ENCODE data around the gene CACTIN. TPM values are rescaled to one million over a fixed set of nuclear protein-coding genes. Genes with fewer than 3 reads are reported as not detected.

The CACTIN gene
- polyA plus RNA-seq, 1 donor (not counting 4 experiments of a cell fraction or from before 2014, with no cell fraction given), result 10.8 TPM

DNA sequence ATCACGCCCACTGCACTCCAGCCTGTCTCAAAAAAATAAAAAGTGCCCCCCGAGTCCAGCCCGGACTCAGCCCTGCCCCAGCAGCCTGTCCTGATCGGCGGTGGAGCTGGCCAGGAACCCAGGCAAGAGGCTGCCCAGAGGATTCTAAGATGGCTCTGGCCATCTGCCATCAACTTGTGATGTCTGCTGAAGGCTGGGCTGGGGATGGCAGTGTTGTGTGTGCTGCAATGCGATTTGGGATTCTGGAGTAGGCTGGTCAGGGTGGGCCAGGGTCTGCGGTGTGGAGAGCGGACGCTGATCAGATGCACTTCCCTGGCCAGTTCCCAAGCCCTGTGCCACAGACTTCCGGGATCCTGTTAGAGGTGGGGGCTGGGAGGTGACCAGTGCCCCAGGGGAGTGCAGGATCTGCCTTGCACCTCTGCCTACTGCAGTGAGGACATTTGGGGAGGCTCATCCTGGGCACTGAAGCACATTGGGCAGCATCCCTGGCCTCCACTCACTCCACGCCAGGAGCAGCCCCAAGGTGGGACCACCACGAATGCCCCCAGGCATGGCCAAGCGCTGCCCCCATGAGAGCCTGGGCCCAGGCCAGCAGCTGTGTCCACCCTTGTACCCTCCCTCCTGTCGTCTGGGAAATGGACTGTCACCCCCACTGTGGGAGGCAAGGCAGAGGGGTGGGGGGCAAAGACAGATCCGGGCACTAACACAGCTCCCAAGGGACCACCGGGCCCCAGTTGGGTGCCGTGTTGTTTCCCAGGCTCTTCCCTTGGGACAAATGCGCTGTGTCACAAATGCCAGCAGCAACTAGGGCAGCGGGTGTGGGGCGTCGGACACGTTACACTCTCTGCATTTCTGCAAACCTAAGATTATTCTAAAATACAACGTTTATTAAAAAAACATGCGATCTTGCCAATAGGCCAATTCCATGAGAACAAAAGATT is 16.5 kb downstream of the CACTIN start:
- TF ChIP-seq, protein P1, sequence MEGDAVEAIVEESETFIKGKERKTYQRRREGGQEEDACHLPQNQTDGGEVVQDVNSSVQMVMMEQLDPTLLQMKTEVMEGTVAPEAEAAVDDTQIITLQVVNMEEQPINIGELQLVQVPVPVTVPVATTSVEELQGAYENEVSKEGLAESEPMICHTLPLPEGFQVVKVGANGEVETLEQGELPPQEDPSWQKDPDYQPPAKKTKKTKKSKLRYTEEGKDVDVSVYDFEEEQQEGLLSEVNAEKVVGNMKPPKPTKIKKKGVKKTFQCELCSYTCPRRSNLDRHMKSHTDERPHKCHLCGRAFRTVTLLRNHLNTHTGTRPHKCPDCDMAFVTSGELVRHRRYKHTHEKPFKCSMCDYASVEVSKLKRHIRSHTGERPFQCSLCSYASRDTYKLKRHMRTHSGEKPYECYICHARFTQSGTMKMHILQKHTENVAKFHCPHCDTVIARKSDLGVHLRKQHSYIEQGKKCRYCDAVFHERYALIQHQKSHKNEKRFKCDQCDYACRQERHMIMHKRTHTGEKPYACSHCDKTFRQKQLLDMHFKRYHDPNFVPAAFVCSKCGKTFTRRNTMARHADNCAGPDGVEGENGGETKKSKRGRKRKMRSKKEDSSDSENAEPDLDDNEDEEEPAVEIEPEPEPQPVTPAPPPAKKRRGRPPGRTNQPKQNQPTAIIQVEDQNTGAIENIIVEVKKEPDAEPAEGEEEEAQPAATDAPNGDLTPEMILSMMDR (optimal IDR thresholded peaks at IDR 0.05 in 1 of 3, IDR thresholded peaks at IDR 0.05 in 1 of 3, conservative IDR thresholded peaks at IDR 0.05 in 1 of 3; ENCODE audit: extremely low read depth in 1 of 3, insufficient read depth in 2 of 3, low read length in 3 of 3), result no peak
- TF ChIP-seq EZH2 (IDR thresholded peaks at IDR 0.05; ENCODE audit: low read length), result no peak
- Histone ChIP-seq H3K9ac (ENCODE audit: control insufficient read depth, extremely low read depth, insufficient read depth, low read length) (no peak overlapping the region), H3K27me3 (ENCODE audit: control insufficient read depth, extremely low read depth, insufficient read depth, low read length) (peaks cover 10% of the 10 kb centered on the region), H3K27ac (ENCODE audit: control insufficient read depth, insufficient read depth, low read length) (no peak overlapping the region), H3K4me3 (ENCODE audit: control insufficient read depth in 2 of 3, extremely low read depth in 1 of 3, insufficient read depth in 2 of 3, low read depth in 1 of 3, low read length in 3 of 3) (no peak overlapping the region), H3K9me3 (ENCODE audit: control insufficient read depth, low read depth, low read length) (no peaks in the 10 kb centered on the region), H3K36me3 (ENCODE audit: control insufficient read depth in 2 of 2, extremely low read depth in 1 of 2, insufficient read depth in 2 of 2, low read length in 2 of 2) (peaks cover 5 to 9% of the 10 kb centered on the region in 2 experiments), H2AFZ (ENCODE audit: control insufficient read depth, low read length) (no peak overlapping the region), H4K20me1 (ENCODE audit: control insufficient read depth, extremely low read depth, insufficient read depth, low read length) (no peaks in the 10 kb centered on the region), H3K9me1 (ENCODE audit: control insufficient read depth, extremely low read depth, insufficient read depth, low read length) (no peaks in the 10 kb centered on the region), H3K4me2 (ENCODE audit: control insufficient read depth, extremely low read depth, insufficient read depth, low read depth, low read length) (no peak overlapping the region), H3K79me2 (ENCODE audit: control insufficient read depth, insufficient read depth, low read length) (no peaks in the 10 kb centered on the region), H3K4me1 (ENCODE audit: control insufficient read depth, extremely low read depth, insufficient read depth, low read length) (no peaks in the 10 kb centered on the region)
- no peak for FAIRE-seq
- DNase-seq (ENCODE audit: low read depth, low spot score), result no peak
- dilution Hi-C loops (cut with MboI; ENCODE audit: extremely low pct_ligation_motif_present, low sequenced_read_pairs), result no loop called here

DNA sequence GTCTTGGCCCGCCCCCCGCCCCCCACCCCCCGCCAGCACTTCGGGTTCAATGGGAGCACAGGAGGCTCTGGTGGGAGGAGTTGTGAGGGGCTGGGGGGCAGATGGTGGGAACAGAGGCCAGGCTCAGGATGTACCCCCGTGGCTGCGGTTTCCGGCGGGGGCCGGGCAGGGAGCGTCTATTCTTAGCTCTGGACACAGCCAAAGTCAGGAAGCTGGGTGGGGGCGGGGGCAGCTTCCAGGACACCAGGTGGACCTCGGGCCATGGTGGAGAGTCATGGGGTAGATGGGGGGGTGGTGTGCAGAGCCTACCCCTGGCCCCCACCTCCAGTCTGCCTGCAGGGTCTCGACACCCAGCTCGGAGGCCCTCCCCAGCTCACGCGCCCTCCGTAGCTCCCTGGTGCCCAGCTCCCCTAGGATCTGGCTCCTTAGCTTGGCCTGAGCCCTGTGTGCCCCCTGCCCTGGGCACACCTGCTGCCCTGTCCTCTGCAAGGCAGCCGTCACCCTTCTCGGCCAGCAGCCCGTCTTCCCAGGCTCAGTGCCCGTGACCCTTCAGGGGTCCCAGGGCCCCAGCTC is 17.8 kb downstream of the CACTIN start:
- H3K4me3 ChIP-seq (ENCODE audit: control insufficient read depth in 2 of 3, extremely low read depth in 1 of 3, insufficient read depth in 2 of 3, low read depth in 1 of 3, low read length in 3 of 3), result no peak overlapping the region
- FAIRE-seq (no peak), DNase-seq (ENCODE audit: low read depth, low spot score) (no peak)
- no peak overlapping the region for H3K9ac ChIP-seq (ENCODE audit: control insufficient read depth, extremely low read depth, insufficient read depth, low read length)
- H2AFZ ChIP-seq (ENCODE audit: control insufficient read depth, low read length), result no peak overlapping the region
- no peaks in the 10 kb centered on the region for H3K79me2 ChIP-seq (ENCODE audit: control insufficient read depth, insufficient read depth, low read length)
- dilution Hi-C loops (cut with MboI; ENCODE audit: extremely low pct_ligation_motif_present, low sequenced_read_pairs), result no loop called here
- H3K4me2 ChIP-seq (ENCODE audit: control insufficient read depth, extremely low read depth, insufficient read depth, low read depth, low read length), result no peak overlapping the region
- no peaks in the 10 kb centered on the region for H3K9me3 ChIP-seq (ENCODE audit: control insufficient read depth, low read depth, low read length)
- TF ChIP-seq, protein P1 (optimal IDR thresholded peaks at IDR 0.05 in 1 of 3, IDR thresholded peaks at IDR 0.05 in 1 of 3, conservative IDR thresholded peaks at IDR 0.05 in 1 of 3; ENCODE audit: extremely low read depth in 1 of 3, insufficient read depth in 2 of 3, low read length in 3 of 3), result no peak
- no peak for TF ChIP-seq EZH2 (IDR thresholded peaks at IDR 0.05; ENCODE audit: low read length)
- no peaks in the 10 kb centered on the region for H3K4me1 ChIP-seq (ENCODE audit: control insufficient read depth, extremely low read depth, insufficient read depth, low read length)
- no peaks in the 10 kb centered on the region for H3K9me1 ChIP-seq (ENCODE audit: control insufficient read depth, extremely low read depth, insufficient read depth, low read length)
- peaks cover 14% of the 10 kb centered on the region for H3K27me3 ChIP-seq (ENCODE audit: control insufficient read depth, extremely low read depth, insufficient read depth, low read length)
- H3K27ac ChIP-seq (ENCODE audit: control insufficient read depth, insufficient read depth, low read length), result no peak overlapping the region
- peaks cover 5 to 9% of the 10 kb centered on the region in 2 experiments for H3K36me3 ChIP-seq (ENCODE audit: control insufficient read depth in 2 of 2, extremely low read depth in 1 of 2, insufficient read depth in 2 of 2, low read length in 2 of 2)
- no peaks in the 10 kb centered on the region for H4K20me1 ChIP-seq (ENCODE audit: control insufficient read depth, extremely low read depth, insufficient read depth, low read length)
